GM19043 (cell line): ENCODE measurements around the gene RNF31.
A peak's percentile ranks its signal among the peaks of the same experiment; 100 is the strongest.

Source experiments
- ATAC-seq: cut with Tn5 transposase; IDR thresholded peaks from one replicate; pipeline ENCODE4 v1.9.1; 2021; ENCODE audit warnings: low read depth; ENCODE audit not compliant: unreplicated experiment

Gene RNF31

GRCh38 chr14:24116128-24116814 is 31.0 kb upstream of the RNF31 start:
- no peak for ATAC-seq

DNA sequence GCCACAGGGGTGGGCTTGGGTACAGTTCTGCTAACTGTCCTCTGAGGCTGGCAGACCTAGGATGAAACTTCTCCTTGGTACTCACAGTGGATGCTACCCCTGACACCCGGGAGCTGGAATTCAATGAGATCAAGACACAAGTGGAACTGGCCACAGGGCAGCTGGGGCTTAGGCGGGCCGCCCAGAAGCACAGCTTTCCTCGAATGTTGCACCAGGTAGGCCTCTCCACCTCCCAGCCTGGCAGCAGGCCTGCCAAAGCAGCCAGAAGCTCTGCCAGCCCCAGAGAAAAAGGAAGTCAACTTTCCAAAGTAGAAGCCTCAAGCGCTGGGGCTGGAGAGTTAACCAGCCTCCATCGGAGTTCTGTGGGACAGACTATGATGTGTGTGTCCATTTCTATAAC is 30.1 kb upstream of the RNF31 start:
- ATAC-seq, result no peak

DNA sequence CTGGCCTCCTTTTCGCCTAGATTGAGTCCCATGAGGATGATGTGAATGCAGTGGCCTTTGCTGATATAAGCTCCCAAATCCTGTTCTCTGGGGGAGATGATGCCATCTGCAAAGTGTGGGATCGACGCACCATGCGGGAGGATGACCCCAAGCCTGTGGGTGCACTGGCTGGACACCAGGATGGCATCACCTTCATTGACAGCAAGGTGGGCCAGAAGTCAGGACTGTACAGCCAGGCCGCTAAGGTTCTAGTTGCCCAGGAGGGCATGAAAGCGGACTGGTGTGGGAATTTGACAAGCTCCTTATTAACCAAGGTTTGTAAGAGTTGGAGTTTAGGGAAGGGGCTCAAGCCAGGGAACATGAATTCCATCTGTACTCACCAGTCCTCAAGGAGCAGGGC is 27.6 kb upstream of the RNF31 start:
- no peak for ATAC-seq

- no peak for ATAC-seq
Measured at GRCh38 chr14:24121210-24121609, 26.1 kb upstream of the RNF31 start.

- ATAC-seq, result no peak
Measured at GRCh38 chr14:24122416-24122815, 24.9 kb upstream of the RNF31 start.

DNA sequence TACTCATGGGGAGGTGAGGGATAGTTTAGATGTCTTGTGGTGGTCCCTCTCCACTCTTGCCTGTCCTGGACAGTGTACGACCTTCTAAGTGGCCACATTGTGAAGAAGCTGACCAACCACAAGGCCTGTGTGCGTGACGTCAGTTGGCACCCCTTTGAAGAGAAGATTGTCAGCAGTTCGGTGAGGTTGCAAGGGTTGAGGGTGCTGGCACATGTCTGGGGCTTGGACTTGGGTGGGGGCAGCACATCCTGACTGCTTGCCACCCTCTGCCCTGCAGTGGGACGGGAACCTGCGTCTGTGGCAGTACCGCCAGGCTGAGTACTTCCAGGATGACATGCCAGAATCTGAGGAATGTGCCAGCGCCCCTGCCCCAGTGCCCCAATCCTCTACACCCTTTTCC is 24.4 kb upstream of the RNF31 start:
- ATAC-seq, result no peak

- ATAC-seq, result no peak
Measured at GRCh38 chr14:24123424-24124417, 23.6 kb upstream of the RNF31 start.

DNA sequence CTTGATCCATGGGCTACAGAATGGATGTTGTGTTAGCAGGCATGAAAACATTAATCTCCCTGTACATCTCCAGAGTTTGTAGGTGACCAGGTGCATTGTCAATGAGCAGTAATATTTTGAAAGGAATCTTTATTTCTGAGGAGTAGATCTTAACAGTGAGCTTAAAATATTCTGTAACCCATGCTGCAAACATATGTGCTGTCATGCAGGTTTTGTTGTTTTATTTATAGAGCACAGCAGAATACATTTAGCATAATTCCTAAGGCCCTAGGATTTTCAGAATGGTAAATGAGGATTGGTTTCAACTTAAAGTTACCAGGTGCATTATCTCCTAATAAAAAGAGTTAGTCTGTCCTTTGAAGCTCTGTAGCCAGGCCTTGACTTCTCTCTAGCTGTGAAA is 20.4 kb upstream of the RNF31 start:
- no peak for ATAC-seq

GRCh38 chr14:24127673-24128072 is 19.6 kb upstream of the RNF31 start:
- no peak for ATAC-seq

- no peak for ATAC-seq
Measured at GRCh38 chr14:24129410-24129998, 17.8 kb upstream of the RNF31 start.

- ATAC-seq, result no peak
Measured at GRCh38 chr14:24130380-24130716, 16.9 kb upstream of the RNF31 start, which contains the start of gene FITM1. Gene FITM1, plus strand, starts transcription at chr14:24130659. Its CDS starts 905 bp downstream, at chr14:24131564.

GRCh38 chr14:24130717-24131548 is 16.4 kb upstream of the RNF31 start:
- no peak for ATAC-seq

GRCh38 chr14:24131549-24131966 is 15.7 kb upstream of the RNF31 start:
- ATAC-seq, result no peak

DNA sequence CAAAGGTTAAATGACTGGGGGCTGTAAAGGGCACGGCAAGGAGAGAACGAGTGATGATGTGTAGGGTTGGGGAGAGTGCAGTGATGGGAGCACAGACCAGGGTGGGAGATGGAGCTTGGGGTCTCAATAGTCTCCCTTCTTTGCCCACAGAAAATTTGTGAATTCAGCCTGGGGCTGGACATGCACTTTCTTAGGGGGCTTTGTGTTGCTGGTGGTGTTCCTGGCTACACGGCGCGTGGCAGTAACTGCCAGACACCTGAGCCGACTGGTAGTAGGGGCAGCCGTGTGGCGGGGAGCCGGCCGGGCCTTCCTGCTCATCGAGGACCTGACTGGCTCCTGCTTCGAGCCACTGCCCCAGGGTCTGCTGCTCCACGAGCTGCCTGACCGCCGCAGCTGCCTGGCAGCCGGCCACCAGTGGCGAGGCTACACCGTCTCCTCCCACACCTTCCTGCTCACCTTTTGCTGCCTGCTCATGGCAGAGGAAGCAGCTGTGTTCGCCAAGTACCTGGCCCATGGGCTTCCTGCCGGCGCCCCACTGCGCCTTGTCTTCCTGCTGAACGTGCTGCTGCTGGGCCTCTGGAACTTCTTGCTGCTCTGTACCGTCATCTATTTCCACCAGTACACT is 15.1 kb upstream of the RNF31 start:
- no peak for ATAC-seq

GRCh38 chr14:24132976-24133375 is 14.3 kb upstream of the RNF31 start:
- ATAC-seq, result no peak

- ATAC-seq, result no peak
Measured at GRCh38 chr14:24133735-24134134, 13.6 kb upstream of the RNF31 start.

- ATAC-seq, result no peak
Measured at GRCh38 chr14:24135584-24135833, 11.8 kb upstream of the RNF31 start.

- peak; percentile 93 for ATAC-seq
Measured at GRCh38 chr14:24135834-24136683, 11.2 kb upstream of the RNF31 start, which contains the start of gene PSME1. Gene PSME1, plus strand, starts transcription at chr14:24136194. Its CDS starts 69 bp downstream, at chr14:24136263.
